Measurements from ENCODE around the gene ARMC8. TPM values are rescaled to one million over a fixed set of nuclear protein-coding genes. Genes with fewer than 3 reads are reported as not detected.
"Not testable (repeated sequence)": the region's sequence is repeated elsewhere in the genome, so short reads cannot be mapped to it uniquely, and the experiment has no call there.

The ARMC8 gene, protein sequence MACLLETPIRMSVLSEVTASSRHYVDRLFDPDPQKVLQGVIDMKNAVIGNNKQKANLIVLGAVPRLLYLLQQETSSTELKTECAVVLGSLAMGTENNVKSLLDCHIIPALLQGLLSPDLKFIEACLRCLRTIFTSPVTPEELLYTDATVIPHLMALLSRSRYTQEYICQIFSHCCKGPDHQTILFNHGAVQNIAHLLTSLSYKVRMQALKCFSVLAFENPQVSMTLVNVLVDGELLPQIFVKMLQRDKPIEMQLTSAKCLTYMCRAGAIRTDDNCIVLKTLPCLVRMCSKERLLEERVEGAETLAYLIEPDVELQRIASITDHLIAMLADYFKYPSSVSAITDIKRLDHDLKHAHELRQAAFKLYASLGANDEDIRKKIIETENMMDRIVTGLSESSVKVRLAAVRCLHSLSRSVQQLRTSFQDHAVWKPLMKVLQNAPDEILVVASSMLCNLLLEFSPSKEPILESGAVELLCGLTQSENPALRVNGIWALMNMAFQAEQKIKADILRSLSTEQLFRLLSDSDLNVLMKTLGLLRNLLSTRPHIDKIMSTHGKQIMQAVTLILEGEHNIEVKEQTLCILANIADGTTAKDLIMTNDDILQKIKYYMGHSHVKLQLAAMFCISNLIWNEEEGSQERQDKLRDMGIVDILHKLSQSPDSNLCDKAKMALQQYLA
- total RNA-seq (38.6 TPM), polyA plus RNA-seq (ENCODE audit: insufficient read depth in 1 of 8, insufficient read length in 8 of 8, low replicate concordance in 1 of 8) (10 to 100 TPM; 25.2 to 41.3 (median 33.0) TPM)
- long read RNA-seq, donor 1, partial matches to known transcripts = 0 of 2 reads
- long read RNA-seq, donor 1, other reads (novel, unspliced or antisense) = 0 of 2 reads
- long read RNA-seq, donor 2 = 0 reads
- long read RNA-seq, donor 3, full-length matches to known transcripts = 4 of 4 reads
- long read RNA-seq, donor 3, partial matches to known transcripts = 0 of 4 reads
- long read RNA-seq, donor 3, other reads (novel, unspliced or antisense) = 0 of 4 reads
- long read RNA-seq, donor 4, partial matches to known transcripts = 0 of 2 reads
- long read RNA-seq, donor 4, other reads (novel, unspliced or antisense) = 0 of 2 reads
- long read RNA-seq, donor 5, full-length matches to known transcripts = 7 of 7 reads
- long read RNA-seq, donor 5, partial matches to known transcripts = 0 of 7 reads
- long read RNA-seq, donor 5, other reads (novel, unspliced or antisense) = 0 of 7 reads
- long read RNA-seq, donor 6, full-length matches to known transcripts = 8 of 8 reads
- long read RNA-seq, donor 6, partial matches to known transcripts = 0 of 8 reads
- long read RNA-seq, donor 6, other reads (novel, unspliced or antisense) = 0 of 8 reads
- long read RNA-seq, donor 7, full-length matches to known transcripts = 5 of 5 reads
- long read RNA-seq, donor 7, partial matches to known transcripts = 0 of 5 reads
- long read RNA-seq, donor 7, other reads (novel, unspliced or antisense) = 0 of 5 reads
- long read RNA-seq, donor 8, full-length matches to known transcripts = 4 of 4 reads
- long read RNA-seq, donor 8, partial matches to known transcripts = 0 of 4 reads
- long read RNA-seq, donor 8, other reads (novel, unspliced or antisense) = 0 of 4 reads
- long read RNA-seq, donor 9, full-length matches to known transcripts = 3 of 3 reads
- long read RNA-seq, donor 9, partial matches to known transcripts = 0 of 3 reads
- long read RNA-seq, donor 9, other reads (novel, unspliced or antisense) = 0 of 3 reads
- long read RNA-seq, donor 10, full-length matches to known transcripts = 5 of 5 reads
- long read RNA-seq, donor 10, partial matches to known transcripts = 0 of 5 reads
- long read RNA-seq, donor 10, other reads (novel, unspliced or antisense) = 0 of 5 reads
- long read RNA-seq, donor 11, full-length matches to known transcripts = 3 of 3 reads
- long read RNA-seq, donor 11, partial matches to known transcripts = 0 of 3 reads
- long read RNA-seq, donor 11, other reads (novel, unspliced or antisense) = 0 of 3 reads

DNA sequence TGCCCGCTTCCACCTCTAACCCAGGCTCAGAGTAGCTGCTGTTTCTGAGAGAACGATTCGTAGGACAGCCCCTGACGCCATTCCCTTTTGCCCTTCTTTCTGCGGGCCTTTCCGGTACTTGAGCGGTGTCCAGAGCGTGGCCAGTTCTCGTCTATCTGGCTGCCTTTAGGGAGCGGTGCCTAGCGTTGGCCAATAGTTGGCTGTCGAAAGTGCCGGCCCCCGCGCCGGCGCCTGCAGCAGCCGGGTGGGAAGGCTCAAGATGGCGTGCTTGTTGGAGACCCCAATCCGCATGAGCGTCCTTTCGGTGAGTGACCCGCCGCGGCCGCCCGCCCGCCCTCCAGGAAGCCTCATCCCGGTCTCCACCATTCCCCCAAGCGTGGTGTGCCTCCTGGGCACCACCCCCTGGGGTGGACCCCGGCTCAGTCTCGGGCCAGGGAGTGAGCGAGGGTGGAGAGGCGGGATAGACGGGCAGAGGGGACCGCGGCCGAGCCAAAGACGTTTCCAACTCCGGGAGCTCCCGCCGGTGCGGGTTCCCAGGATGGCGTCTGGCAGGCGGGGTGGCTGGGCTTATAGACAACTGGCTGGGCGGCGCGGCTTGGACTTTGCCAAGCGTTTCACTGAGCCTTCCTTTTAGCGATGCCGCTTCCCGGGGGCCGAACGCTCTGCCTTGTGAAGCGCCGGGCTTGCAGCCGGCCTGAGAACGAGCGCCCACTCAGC, at the start of gene ARMC8:
Gene ARMC8 (plus strand): TSS at position 6 of the 717 bp plus-strand sequence. CDS start 254 bp downstream, at position 260.
- no peaks in the 10 kb centered on the region for H3K9me3 ChIP-seq (replicated peaks; ENCODE audit: control insufficient read depth, low read depth, low read length)
- DNase-seq = peak; percentile 66
- peak within 1 kb of the TSS; percentile 95 for H3K27ac ChIP-seq (ENCODE audit: low read length)
- WGBS (ENCODE audit: insufficient coverage) = under 1% methylated on average over 49 of the region's 59 CpGs
- H3K36me3 ChIP-seq (ENCODE audit: control insufficient read depth, insufficient read depth, low read length) = peaks cover 1% of the 10 kb centered on the region
- H3K4me3 ChIP-seq (ENCODE audit: low read length) = peak within 1 kb of the TSS; percentile 83
- peaks cover 16% of the 10 kb centered on the region for H3K27me3 ChIP-seq (ENCODE audit: control insufficient read depth, insufficient read depth, low read length)
- H3K4me1 ChIP-seq (ENCODE audit: control insufficient read depth, insufficient read depth, low read length) = peaks cover 5% of the 10 kb centered on the region

GRCh38 chr3:138137861-138138260, 49.2 kb upstream of the ARMC8 start:
- Histone ChIP-seq H3K27ac (ENCODE audit: low read length) (no peak overlapping the region), H3K9me3 (replicated peaks; ENCODE audit: control insufficient read depth, low read depth, low read length) (no peaks in the 10 kb centered on the region)
- WGBS (ENCODE audit: insufficient coverage) = 73% methylated on average over 2 of the region's 2 CpGs

DNA sequence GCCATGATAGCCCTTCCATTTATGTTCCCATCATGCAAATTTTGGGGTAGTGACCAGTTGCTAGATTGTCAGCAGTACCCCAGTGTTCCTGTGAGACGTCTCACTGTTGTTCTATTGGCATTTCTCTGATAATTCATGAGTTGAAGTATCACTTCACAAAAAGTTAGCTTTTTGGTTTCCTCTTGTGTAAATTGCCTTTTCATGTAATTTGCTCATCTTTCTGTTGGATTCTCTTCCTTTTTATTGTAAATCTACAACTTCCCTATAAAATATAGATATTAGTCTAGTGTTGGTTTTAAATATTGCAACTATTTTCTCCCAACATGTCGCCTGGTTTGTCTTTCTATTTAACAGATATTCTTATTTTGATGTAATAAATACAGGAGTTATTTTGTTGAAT, 47.4 kb upstream of the ARMC8 start:
- no peaks in the 10 kb centered on the region for H3K27me3 ChIP-seq (ENCODE audit: control insufficient read depth, insufficient read depth, low read length)
- WGBS (ENCODE audit: insufficient coverage) = no CpG with 5 or more reads among the region's 2 CpGs
- H3K9me3 ChIP-seq (replicated peaks; ENCODE audit: control insufficient read depth, low read depth, low read length) = no peaks in the 10 kb centered on the region
- H3K4me3 ChIP-seq (ENCODE audit: low read length) = no peak overlapping the region
- H3K4me1 ChIP-seq (ENCODE audit: control insufficient read depth, insufficient read depth, low read length) = no peaks in the 10 kb centered on the region
- DNase-seq = no peak
- H3K27ac ChIP-seq (ENCODE audit: low read length) = no peak overlapping the region
- no peaks in the 10 kb centered on the region for H3K36me3 ChIP-seq (ENCODE audit: control insufficient read depth, insufficient read depth, low read length)

More at GRCh38 chr3:138137861-138138260, 49.2 kb upstream of the ARMC8 start:
- no peaks in the 10 kb centered on the region for H3K36me3 ChIP-seq (ENCODE audit: control insufficient read depth, insufficient read depth, low read length)
- no peak overlapping the region for H3K4me3 ChIP-seq (ENCODE audit: low read length)
- no peaks in the 10 kb centered on the region for H3K27me3 ChIP-seq (ENCODE audit: control insufficient read depth, insufficient read depth, low read length)
- DNase-seq = no peak
- no peaks in the 10 kb centered on the region for H3K4me1 ChIP-seq (ENCODE audit: control insufficient read depth, insufficient read depth, low read length)

DNA sequence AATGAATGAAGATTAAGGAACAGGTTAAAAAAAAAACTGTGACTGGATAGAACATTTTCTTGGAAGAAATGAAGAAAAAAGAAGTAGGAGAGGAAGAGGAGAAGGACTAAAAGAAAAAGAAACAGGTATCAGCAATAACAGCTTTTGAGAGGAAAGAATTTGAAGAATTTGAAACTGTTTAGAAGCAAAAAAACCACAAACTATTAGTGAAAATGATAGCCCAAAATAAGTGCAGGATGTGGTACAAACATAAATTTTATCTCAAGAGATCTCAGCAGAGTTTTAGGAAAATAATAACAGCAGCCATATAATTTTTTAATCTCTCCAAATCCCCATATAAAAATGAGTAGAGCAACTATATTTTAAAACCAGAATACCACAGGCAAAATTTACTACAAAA, 46.2 kb upstream of the ARMC8 start:
- no peak for DNase-seq
- Histone ChIP-seq H3K36me3 (ENCODE audit: control insufficient read depth, insufficient read depth, low read length) (no peaks in the 10 kb centered on the region), H3K27ac (ENCODE audit: low read length) (no peak overlapping the region), H3K9me3 (replicated peaks; ENCODE audit: control insufficient read depth, low read depth, low read length) (no peaks in the 10 kb centered on the region), H3K4me1 (ENCODE audit: control insufficient read depth, insufficient read depth, low read length) (no peaks in the 10 kb centered on the region), H3K27me3 (ENCODE audit: control insufficient read depth, insufficient read depth, low read length) (no peaks in the 10 kb centered on the region), H3K4me3 (ENCODE audit: low read length) (no peak overlapping the region)

- H3K36me3 ChIP-seq (ENCODE audit: control insufficient read depth, insufficient read depth, low read length); H3K27me3 ChIP-seq (ENCODE audit: control insufficient read depth, insufficient read depth, low read length); DNase-seq; H3K9me3 ChIP-seq (replicated peaks; ENCODE audit: control insufficient read depth, low read depth, low read length); H3K4me1 ChIP-seq (ENCODE audit: control insufficient read depth, insufficient read depth, low read length); H3K27ac ChIP-seq (ENCODE audit: low read length); H3K4me3 ChIP-seq (ENCODE audit: low read length): not testable (repeated sequence)
- WGBS (ENCODE audit: insufficient coverage) = no CpG with 5 or more reads among the region's 3 CpGs
Observed at GRCh38 chr3:138142181-138142580, 44.9 kb upstream of the ARMC8 start.

- no peaks in the 10 kb centered on the region for H3K36me3 ChIP-seq (ENCODE audit: control insufficient read depth, insufficient read depth, low read length)
- 80% methylated on average over 1 of the region's 4 CpGs for WGBS (ENCODE audit: insufficient coverage)
Observed at GRCh38 chr3:138148503-138148902, 38.6 kb upstream of the ARMC8 start.

GRCh38 chr3:138154534-138154933, 32.6 kb upstream of the ARMC8 start:
- H3K27ac ChIP-seq (ENCODE audit: low read length) = no peak overlapping the region
- DNase-seq = no peak
- no peaks in the 10 kb centered on the region for H3K27me3 ChIP-seq (ENCODE audit: control insufficient read depth, insufficient read depth, low read length)
- H3K4me1 ChIP-seq (ENCODE audit: control insufficient read depth, insufficient read depth, low read length) = no peaks in the 10 kb centered on the region
- no peaks in the 10 kb centered on the region for H3K9me3 ChIP-seq (replicated peaks; ENCODE audit: control insufficient read depth, low read depth, low read length)
- H3K4me3 ChIP-seq (ENCODE audit: low read length) = no peak overlapping the region
- no peaks in the 10 kb centered on the region for H3K36me3 ChIP-seq (ENCODE audit: control insufficient read depth, insufficient read depth, low read length)

More at GRCh38 chr3:138148503-138148902, 38.6 kb upstream of the ARMC8 start:
- Histone ChIP-seq H3K27me3 (ENCODE audit: control insufficient read depth, insufficient read depth, low read length) (no peaks in the 10 kb centered on the region), H3K27ac (ENCODE audit: low read length) (no peak overlapping the region), H3K9me3 (replicated peaks; ENCODE audit: control insufficient read depth, low read depth, low read length) (no peaks in the 10 kb centered on the region), H3K4me1 (ENCODE audit: control insufficient read depth, insufficient read depth, low read length) (no peaks in the 10 kb centered on the region), H3K4me3 (ENCODE audit: low read length) (no peak overlapping the region)
- DNase-seq = no peak

DNA sequence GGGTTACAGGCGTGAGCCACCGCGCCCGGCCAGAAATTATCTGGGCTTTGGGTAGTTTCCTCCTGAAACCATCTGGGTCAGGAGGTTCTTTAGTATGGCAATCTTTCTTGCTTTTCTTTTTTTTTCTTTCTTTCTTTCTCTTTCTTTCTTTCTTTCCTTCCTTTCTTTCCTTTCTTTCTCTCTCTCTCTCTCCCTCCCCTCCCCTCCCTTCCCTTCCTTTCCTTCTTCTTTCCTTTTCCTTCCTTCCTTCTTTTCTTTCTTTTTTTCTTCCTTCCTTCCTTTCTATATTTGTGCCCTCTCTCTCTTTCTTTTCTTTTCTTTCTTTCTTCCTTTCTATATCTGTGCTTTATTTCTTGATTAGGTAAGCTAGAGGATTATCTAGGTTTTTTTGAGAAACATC, 29.4 kb upstream of the ARMC8 start:
- WGBS (ENCODE audit: insufficient coverage) = no CpG with 5 or more reads among the region's 4 CpGs
- Histone ChIP-seq H3K9me3 (replicated peaks; ENCODE audit: control insufficient read depth, low read depth, low read length) (no peaks in the 10 kb centered on the region), H3K4me1 (ENCODE audit: control insufficient read depth, insufficient read depth, low read length) (no peaks in the 10 kb centered on the region), H3K27ac (ENCODE audit: low read length) (no peak overlapping the region), H3K4me3 (ENCODE audit: low read length) (no peak overlapping the region), H3K27me3 (ENCODE audit: control insufficient read depth, insufficient read depth, low read length) (no peaks in the 10 kb centered on the region), H3K36me3 (ENCODE audit: control insufficient read depth, insufficient read depth, low read length) (peaks cover 3% of the 10 kb centered on the region)
- no peak for DNase-seq
